Measurements from ENCODE around the gene HCRT.

DNA sequence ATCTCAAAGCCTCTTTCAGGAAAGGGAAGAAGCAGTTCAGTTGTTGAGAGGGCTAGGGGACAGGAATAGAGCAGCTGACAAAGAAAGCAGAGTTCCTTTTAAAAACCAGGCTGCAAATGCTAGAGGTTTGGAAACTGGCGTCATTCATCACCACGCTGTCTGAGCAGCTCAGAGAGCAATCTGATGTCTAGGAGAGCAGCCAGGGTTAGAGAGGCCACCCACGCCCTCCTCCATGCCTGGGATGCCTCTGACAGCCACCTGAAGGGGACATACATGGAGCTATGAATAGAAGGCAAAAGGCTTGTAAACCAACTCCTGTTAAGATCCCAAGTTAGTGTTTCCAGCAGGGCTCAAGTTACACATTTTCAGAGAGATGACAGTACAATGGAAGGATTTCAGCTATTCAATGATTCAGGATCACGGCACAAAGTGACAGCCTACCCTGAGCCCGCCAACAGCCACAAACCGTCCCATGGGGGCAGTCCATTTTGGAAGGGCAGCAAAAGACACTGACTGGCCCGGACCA is 42.8 kb downstream of the HCRT start:
- no peak for TF ChIP-seq CTCF (IDR thresholded peaks at IDR 0.05; ENCODE audit: insufficient read depth, low read depth, low read length)
- TF ChIP-seq EZH2 (IDR thresholded peaks at IDR 0.05; ENCODE audit: insufficient read depth, low read length), result no peak
